ENCODE data around the gene EID1.
A peak's percentile ranks its signal among the peaks of the same experiment; 100 is the strongest.

The EID1 gene

DNA sequence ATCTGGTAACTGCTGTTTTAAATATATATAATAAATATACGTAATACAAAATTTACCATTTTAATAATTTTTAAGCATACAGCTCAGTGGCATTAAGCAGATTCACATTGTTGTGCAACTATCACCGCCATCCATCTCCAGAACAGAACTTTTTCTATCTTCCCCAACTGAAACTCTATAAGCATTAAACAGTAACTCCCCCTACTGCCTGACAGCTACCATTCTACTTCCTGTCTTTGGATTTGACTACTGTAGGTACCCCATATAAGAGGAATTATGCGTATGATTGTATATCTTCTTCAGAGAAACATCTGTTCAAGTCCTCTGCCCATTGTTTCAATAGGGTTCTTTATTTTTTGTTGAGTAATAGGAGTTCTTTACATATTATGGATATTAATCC is 36.8 kb downstream of the EID1 start:
- Histone ChIP-seq H3K9me3 (ENCODE audit: low read length) (no peaks in the 10 kb centered on the region), H3K27me3 (ENCODE audit: insufficient read depth, low read length) (no peaks in the 10 kb centered on the region), H3K9me2 (ENCODE audit: low read depth, low read length) (no peaks in the 10 kb centered on the region), H3K36me3 (ENCODE audit: insufficient read depth, low read length) (no peaks in the 10 kb centered on the region), H3K4me1 (ENCODE audit: insufficient read depth, low read length, severe bottlenecking) (no peaks in the 10 kb centered on the region), H4K20me1 (ENCODE audit: insufficient read depth, low read length) (no peaks in the 10 kb centered on the region), H3K4me3 (ENCODE audit: low read depth, low read length, poor library complexity, severe bottlenecking) (no peak overlapping the region), H3K9ac (ENCODE audit: low read length) (no peak overlapping the region), H3F3A (ENCODE audit: insufficient read depth, low read length) (no peaks in the 10 kb centered on the region), H2AFZ (ENCODE audit: low read length) (no peak overlapping the region), H3K4me2 (ENCODE audit: low read length) (no peak overlapping the region), H3K79me2 (ENCODE audit: insufficient read depth, low read length) (no peaks in the 10 kb centered on the region), H3K27ac (ENCODE audit: low read depth, low read length, poor library complexity, severe bottlenecking) (no peak overlapping the region)
- TF ChIP-seq EZH2 (IDR thresholded peaks at IDR 0.05; ENCODE audit: borderline replicate concordance, low read length) = no peak
- TF ChIP-seq, protein P1, sequence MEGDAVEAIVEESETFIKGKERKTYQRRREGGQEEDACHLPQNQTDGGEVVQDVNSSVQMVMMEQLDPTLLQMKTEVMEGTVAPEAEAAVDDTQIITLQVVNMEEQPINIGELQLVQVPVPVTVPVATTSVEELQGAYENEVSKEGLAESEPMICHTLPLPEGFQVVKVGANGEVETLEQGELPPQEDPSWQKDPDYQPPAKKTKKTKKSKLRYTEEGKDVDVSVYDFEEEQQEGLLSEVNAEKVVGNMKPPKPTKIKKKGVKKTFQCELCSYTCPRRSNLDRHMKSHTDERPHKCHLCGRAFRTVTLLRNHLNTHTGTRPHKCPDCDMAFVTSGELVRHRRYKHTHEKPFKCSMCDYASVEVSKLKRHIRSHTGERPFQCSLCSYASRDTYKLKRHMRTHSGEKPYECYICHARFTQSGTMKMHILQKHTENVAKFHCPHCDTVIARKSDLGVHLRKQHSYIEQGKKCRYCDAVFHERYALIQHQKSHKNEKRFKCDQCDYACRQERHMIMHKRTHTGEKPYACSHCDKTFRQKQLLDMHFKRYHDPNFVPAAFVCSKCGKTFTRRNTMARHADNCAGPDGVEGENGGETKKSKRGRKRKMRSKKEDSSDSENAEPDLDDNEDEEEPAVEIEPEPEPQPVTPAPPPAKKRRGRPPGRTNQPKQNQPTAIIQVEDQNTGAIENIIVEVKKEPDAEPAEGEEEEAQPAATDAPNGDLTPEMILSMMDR (IDR thresholded peaks at IDR 0.05; ENCODE audit: low read length) = peak; percentile 18; the same call in 1 of the 2 replicates

DNA sequence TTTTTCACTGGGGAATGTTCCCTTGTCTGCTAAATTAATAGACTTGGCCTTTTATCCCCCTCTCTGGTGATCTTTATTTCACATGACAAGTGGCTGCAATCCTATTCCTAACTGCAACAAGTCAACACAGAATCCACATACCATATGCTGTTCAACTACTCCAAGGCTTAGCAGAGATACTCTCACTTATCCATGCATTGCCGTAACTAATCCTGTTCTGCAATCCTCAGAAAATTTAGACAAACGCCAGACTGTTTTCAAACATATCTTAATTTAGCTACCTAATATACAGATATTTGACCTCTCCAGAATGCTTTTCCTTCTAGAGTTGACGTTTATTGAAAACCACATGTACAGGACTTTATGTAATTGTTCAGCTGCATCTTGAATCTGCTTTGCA is 37.9 kb downstream of the EID1 start:
- no peaks in the 10 kb centered on the region for H3F3A ChIP-seq (ENCODE audit: insufficient read depth, low read length)
- H2AFZ ChIP-seq (ENCODE audit: low read length) = no peak overlapping the region
- no peaks in the 10 kb centered on the region for H3K4me1 ChIP-seq (ENCODE audit: insufficient read depth, low read length, severe bottlenecking)
- H3K27ac ChIP-seq (ENCODE audit: low read depth, low read length, poor library complexity, severe bottlenecking) = no peak overlapping the region
- no peaks in the 10 kb centered on the region for H3K27me3 ChIP-seq (ENCODE audit: insufficient read depth, low read length)
- no peaks in the 10 kb centered on the region for H3K9me3 ChIP-seq (ENCODE audit: low read length)
- H3K9ac ChIP-seq (ENCODE audit: low read length) = no peak overlapping the region
- H3K79me2 ChIP-seq (ENCODE audit: insufficient read depth, low read length) = no peaks in the 10 kb centered on the region
- TF ChIP-seq EZH2 (IDR thresholded peaks at IDR 0.05; ENCODE audit: borderline replicate concordance, low read length) = no peak
- TF ChIP-seq, protein P1 (IDR thresholded peaks at IDR 0.05; ENCODE audit: low read length) = no peak
- H3K4me3 ChIP-seq (ENCODE audit: low read depth, low read length, poor library complexity, severe bottlenecking) = no peak overlapping the region
- H3K36me3 ChIP-seq (ENCODE audit: insufficient read depth, low read length) = no peaks in the 10 kb centered on the region
- no peak overlapping the region for H3K4me2 ChIP-seq (ENCODE audit: low read length)
- no peaks in the 10 kb centered on the region for H4K20me1 ChIP-seq (ENCODE audit: insufficient read depth, low read length)
- H3K9me2 ChIP-seq (ENCODE audit: low read depth, low read length) = no peaks in the 10 kb centered on the region

DNA sequence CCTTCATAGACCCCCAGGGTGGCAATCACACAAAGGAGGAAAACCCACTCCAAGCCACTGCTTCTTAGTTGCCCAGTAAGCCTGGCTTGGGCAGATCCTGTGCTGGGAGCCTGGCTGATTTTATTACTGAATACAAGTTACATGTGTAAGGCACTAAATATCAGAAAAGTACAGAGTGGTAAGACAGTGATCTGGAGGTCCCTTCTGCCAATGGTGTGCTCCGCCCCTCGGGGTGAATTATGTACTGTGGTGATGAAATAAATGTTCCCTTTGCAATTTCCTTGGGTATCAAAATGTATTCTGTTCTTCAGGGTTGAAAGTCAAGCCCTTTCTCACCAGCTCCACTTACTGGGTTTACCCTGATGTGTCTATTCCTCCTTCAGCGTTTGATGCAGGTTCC is 38.8 kb downstream of the EID1 start:
- Histone ChIP-seq H3K9me3 (ENCODE audit: low read length) (no peaks in the 10 kb centered on the region), H3K9me2 (ENCODE audit: low read depth, low read length) (no peaks in the 10 kb centered on the region), H3K79me2 (ENCODE audit: insufficient read depth, low read length) (no peaks in the 10 kb centered on the region), H3K4me2 (ENCODE audit: low read length) (no peak overlapping the region), H3K36me3 (ENCODE audit: insufficient read depth, low read length) (no peaks in the 10 kb centered on the region), H3K4me1 (ENCODE audit: insufficient read depth, low read length, severe bottlenecking) (no peaks in the 10 kb centered on the region), H3K4me3 (ENCODE audit: low read depth, low read length, poor library complexity, severe bottlenecking) (no peak overlapping the region), H3K9ac (ENCODE audit: low read length) (no peak overlapping the region), H3K27me3 (ENCODE audit: insufficient read depth, low read length) (no peaks in the 10 kb centered on the region), H3K27ac (ENCODE audit: low read depth, low read length, poor library complexity, severe bottlenecking) (no peak overlapping the region), H4K20me1 (ENCODE audit: insufficient read depth, low read length) (no peaks in the 10 kb centered on the region), H3F3A (ENCODE audit: insufficient read depth, low read length) (no peaks in the 10 kb centered on the region), H2AFZ (ENCODE audit: low read length) (no peak overlapping the region)
- no peak for TF ChIP-seq EZH2 (IDR thresholded peaks at IDR 0.05; ENCODE audit: borderline replicate concordance, low read length)
- TF ChIP-seq, protein P1 (IDR thresholded peaks at IDR 0.05; ENCODE audit: low read length) = no peak

Measured in OCI-LY1 (cell line).